ENCODE data around the gene DNAH14.

DNAH14 gene

DNA sequence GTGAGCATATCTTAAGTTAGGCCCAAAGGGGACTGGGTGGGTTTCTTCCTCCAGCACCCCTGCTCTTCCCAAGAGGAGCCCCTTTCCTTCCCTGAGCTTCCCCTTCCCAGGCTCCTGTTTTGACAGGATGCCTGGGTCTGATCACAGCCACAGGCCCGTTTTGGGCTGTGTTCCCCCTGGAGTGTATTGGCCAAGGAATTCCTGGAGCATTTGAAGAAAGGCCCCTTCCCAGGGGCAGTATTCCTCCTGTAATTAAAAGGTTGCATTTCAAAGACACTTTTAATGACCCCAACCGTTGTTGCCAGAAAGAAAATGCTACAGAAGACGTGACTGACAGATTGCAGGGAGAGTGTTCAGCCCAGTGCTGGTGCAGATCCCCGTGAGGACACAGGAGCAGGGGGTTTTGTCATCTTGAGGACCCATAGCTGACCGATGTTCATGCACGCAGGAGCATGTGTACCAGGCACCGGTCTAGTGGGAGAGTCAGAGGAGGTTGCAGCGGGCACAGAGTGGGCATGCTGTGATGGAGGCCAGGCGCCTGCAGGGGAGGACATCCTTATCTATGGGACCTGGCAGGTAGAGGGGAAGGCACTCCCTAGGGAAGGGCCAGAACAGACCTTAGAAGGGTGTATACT, 517.6 kb downstream of the DNAH14 start:
- H3K4me3 ChIP-seq (ENCODE audit: low read depth, low read length): no peak overlapping the region

DNA sequence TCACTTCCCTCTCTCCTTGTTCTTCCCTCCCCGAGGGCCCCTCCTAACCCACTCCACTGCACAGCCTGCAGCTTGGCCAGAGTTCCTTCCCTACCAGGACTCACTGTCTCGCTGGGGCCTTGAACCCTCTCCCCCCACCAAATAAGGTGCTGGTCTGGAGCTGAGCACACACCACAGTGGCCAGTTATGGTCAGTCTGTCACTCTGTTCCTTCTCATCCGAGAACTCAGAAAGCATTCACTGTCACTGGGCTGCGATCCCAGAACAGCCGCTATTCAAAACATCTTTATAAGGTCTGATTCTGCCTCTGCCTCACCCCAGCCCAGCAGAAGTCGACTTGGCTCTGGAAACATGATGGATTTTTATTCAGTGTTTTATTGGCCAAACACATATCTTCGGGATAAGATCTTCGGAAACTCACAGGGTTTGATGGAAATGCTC, 518.2 kb downstream of the DNAH14 start:
- H3K4me3 ChIP-seq (ENCODE audit: low read depth, low read length): no peak overlapping the region

DNA sequence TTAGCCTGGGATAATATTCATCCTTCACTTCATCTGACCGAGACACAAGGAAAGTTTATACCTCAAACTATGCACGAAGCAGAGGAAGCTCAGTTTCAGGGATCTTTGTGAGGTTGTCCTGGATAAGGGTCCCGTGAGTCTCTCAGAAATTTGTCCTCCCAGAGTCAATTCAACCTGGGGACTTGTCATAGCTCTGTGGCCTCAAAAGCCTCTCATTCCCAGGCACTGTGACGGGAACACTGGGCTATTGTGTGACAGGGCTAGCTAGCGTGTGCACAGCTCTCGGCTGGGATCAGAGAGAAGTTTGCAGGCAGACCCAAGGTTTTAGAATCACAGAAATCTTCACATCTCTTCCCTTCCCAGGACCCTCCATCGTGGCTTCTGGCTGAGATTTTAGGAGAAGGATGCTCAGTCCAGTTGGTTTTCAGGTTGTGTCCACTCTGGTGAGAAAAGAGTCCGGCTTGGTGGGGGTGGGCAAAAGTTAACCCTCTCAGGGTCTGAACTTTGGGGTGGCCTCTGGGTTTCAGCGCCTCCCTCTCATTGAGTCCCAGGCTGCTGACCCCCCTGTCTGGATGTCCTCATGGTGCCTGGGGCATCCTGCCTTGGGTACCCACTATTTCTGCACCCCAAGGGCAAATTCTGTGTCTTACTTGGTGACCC, 518.8 kb downstream of the DNAH14 start:
- H3K4me3 ChIP-seq (ENCODE audit: low read depth, low read length): no peak overlapping the region
